RWPE2 (cell line): ENCODE measurements around the gene NEURL1B.

ENCODE experiments used
- ATAC-seq: fragments of 200-7000 bp; cut with Tn5 transposase; 3 replicates; pipeline ENCODE4 v1.9.1; 2021; ENCODE audit warnings: low read depth
- DNase-seq: peaks from one replicate; pipeline ENCODE4 v3.0.0-alpha.2; 2020; ENCODE audit warnings: low spot score
- H3K27ac ChIP-seq: fragments of 450-650 bp; 2 replicates; pipeline ENCODE4 v1.5.1; 2017; ENCODE audit warnings: mild to moderate bottlenecking; ENCODE audit not compliant: poor library complexity, severe bottlenecking
- H3K27me3 ChIP-seq: fragments of 250-450 bp; sonication (Bioruptor Pico); 2 replicates; pipeline ENCODE4 v1.5.1; 2021; ENCODE audit warnings: mild to moderate bottlenecking, moderate library complexity; ENCODE audit not compliant: insufficient read depth, poor library complexity, severe bottlenecking
- H3K36me3 ChIP-seq: fragments of 250-450 bp; sonication (Bioruptor Pico); 2 replicates; pipeline ENCODE4 v1.5.1; 2020; ENCODE audit warnings: low read depth, mild to moderate bottlenecking, moderate library complexity
- H3K4me1 ChIP-seq: fragments of 250-450 bp; sonication (Bioruptor Pico); 2 replicates; pipeline ENCODE4 v1.5.1; 2021; ENCODE audit warnings: mild to moderate bottlenecking, moderate library complexity; ENCODE audit not compliant: insufficient read depth, poor library complexity, severe bottlenecking
- H3K4me3 ChIP-seq: fragments of 250-450 bp; sonication (Bioruptor Pico); 2 replicates; pipeline ENCODE4 v1.5.1; 2021; ENCODE audit warnings: mild to moderate bottlenecking, moderate library complexity; ENCODE audit not compliant: severe bottlenecking
- H3K9me3 ChIP-seq: fragments of 250-450 bp; sonication (Bioruptor Pico); 2 replicates; pipeline ENCODE4 v1.5.1; 2021; ENCODE audit warnings: mild to moderate bottlenecking, moderate library complexity; ENCODE audit not compliant: severe bottlenecking
- CTCF ChIP-seq: fragments of 450-650 bp; IDR thresholded peaks from one replicate; pipeline ENCODE4 v1.5.1; 2017; ENCODE audit warnings: mild to moderate bottlenecking, moderate library complexity; ENCODE audit not compliant: poor library complexity, severe bottlenecking

The NEURL1B gene

DNA sequence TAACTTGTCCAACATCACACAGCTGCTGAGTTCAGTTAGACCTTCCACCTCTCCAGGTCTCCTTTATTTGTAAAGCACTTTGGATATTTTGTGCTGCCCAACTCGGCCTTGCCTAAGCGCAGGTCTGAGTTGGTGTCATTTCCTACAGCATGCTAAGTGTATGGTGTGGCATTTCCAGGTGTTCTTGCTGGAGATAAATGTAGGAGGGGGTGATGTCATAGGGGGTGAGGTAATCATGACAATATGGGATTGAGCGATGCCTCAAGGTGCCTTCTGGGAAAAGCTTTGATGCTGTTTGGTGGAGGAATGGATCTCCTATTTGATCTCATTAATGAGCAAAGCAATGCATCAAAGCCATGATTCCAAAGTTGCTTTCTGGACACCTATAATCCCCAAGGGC, 32.3 kb upstream of the NEURL1B start:
- Histone ChIP-seq H3K4me3 (no peak overlapping the region), H3K27me3 (no peaks in the 10 kb centered on the region), H3K4me1 (peaks cover 7% of the 10 kb centered on the region), H3K27ac (no peak overlapping the region), H3K36me3 (no peaks in the 10 kb centered on the region), H3K9me3 (peaks cover under 1% of the 10 kb centered on the region)
- no peak for DNase-seq
- TF ChIP-seq CTCF = no peak
- no peak for ATAC-seq

GRCh38 chr5:172610643-172611042, 30.4 kb upstream of the NEURL1B start:
- ATAC-seq (no peak), DNase-seq (no peak)
- Histone ChIP-seq H3K36me3 (no peaks in the 10 kb centered on the region), H3K4me3 (no peak overlapping the region), H3K9me3 (peaks cover 4% of the 10 kb centered on the region), H3K27me3 (no peaks in the 10 kb centered on the region), H3K4me1 (peaks cover 4% of the 10 kb centered on the region), H3K27ac (no peak overlapping the region)
- TF ChIP-seq CTCF = no peak

GRCh38 chr5:172611913-172612312, 29.1 kb upstream of the NEURL1B start:
- ATAC-seq (no peak), DNase-seq (peak; percentile 61)
- no peak for TF ChIP-seq CTCF
- Histone ChIP-seq H3K27ac (no peak overlapping the region), H3K4me3 (no peak overlapping the region), H3K36me3 (no peaks in the 10 kb centered on the region), H3K9me3 (peaks cover 4% of the 10 kb centered on the region), H3K27me3 (no peaks in the 10 kb centered on the region), H3K4me1 (no peaks in the 10 kb centered on the region)

DNA sequence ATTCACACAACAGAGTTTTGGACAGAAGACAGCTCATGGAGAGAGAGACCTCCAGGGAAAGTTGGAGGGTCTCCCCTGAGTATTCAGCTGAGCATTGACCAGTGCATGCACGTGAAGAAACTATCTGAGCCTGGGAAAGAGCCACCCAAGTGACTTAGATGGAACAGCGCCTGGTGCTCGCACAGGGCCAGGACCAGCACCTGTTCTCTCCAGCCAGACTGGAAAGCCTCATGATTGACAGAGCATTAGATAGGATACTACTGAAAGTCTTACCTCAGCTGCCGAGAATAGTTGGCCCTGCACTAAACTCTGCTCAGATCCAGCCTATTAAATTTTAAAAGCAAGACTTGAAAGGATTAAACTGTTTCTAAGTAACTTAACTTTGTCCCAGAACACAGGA, 28.3 kb upstream of the NEURL1B start:
- DNase-seq = peak; percentile 9
- Histone ChIP-seq H3K27ac (no peak overlapping the region), H3K4me3 (no peak overlapping the region), H3K9me3 (peaks cover 4% of the 10 kb centered on the region), H3K4me1 (no peaks in the 10 kb centered on the region), H3K27me3 (no peaks in the 10 kb centered on the region), H3K36me3 (no peaks in the 10 kb centered on the region)
- TF ChIP-seq CTCF = no peak
- ATAC-seq = no peak

- no peak for TF ChIP-seq CTCF
- DNase-seq (peak; percentile 1), ATAC-seq (no peak)
- Histone ChIP-seq H3K4me1 (no peaks in the 10 kb centered on the region), H3K4me3 (no peak overlapping the region), H3K9me3 (peaks cover 4% of the 10 kb centered on the region), H3K36me3 (no peaks in the 10 kb centered on the region), H3K27ac (no peak overlapping the region), H3K27me3 (no peaks in the 10 kb centered on the region)
These were observed 24.9 kb upstream of the NEURL1B start for GRCh38 chr5:172616136-172616535.
